ENCODE measurements around the gene ANKRD44.

ANKRD44 gene

DNA sequence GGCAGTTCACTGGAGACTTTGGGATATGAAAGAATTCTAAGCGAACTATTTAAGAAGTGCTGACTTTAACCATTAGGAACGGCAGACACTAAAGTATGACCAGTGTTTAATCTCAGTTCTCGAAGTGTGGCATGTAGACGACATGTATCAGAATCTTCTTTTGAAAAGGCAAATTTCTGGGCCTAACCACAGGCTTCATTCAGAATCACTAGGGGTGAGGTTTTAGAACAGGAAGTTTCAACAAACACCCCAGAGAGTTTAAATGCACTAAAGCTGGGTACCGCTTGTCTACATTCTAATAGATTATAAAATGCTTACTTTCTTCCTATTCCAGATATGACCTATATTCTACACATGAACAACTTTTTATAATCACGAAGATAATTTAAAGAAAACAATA is 180.3 kb downstream of the ANKRD44 start:
- H3K4me3 ChIP-seq (ENCODE audit: low read depth, low read length) = no peak overlapping the region
- DNase-seq (ENCODE audit: low read depth) = no peak
- TF ChIP-seq, protein P1, sequence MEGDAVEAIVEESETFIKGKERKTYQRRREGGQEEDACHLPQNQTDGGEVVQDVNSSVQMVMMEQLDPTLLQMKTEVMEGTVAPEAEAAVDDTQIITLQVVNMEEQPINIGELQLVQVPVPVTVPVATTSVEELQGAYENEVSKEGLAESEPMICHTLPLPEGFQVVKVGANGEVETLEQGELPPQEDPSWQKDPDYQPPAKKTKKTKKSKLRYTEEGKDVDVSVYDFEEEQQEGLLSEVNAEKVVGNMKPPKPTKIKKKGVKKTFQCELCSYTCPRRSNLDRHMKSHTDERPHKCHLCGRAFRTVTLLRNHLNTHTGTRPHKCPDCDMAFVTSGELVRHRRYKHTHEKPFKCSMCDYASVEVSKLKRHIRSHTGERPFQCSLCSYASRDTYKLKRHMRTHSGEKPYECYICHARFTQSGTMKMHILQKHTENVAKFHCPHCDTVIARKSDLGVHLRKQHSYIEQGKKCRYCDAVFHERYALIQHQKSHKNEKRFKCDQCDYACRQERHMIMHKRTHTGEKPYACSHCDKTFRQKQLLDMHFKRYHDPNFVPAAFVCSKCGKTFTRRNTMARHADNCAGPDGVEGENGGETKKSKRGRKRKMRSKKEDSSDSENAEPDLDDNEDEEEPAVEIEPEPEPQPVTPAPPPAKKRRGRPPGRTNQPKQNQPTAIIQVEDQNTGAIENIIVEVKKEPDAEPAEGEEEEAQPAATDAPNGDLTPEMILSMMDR (conservative IDR thresholded peaks at IDR 0.05; ENCODE audit: low read depth, low read length) = no peak

DNA sequence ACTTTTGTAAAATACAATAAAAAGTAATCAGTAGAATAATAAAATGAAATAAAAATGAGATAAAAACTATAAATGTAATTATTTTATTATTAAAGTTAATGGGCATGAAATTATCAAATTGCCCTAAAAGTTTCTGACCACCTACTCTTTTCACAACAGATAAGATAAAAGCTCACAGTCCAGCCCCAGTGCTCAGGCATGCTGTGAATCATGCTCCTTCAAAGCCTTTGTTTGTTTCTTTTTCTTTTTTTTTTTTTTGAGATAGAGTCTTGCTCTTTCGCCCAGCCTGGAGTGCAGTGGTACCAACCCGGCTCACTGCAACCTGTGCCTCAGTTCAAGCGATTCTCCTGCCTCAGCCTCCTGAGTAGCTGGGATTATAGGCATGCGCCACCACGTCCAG is 181.7 kb downstream of the ANKRD44 start:
- no peak overlapping the region for H3K4me3 ChIP-seq (ENCODE audit: low read depth, low read length)
- TF ChIP-seq, protein P1 (conservative IDR thresholded peaks at IDR 0.05; ENCODE audit: low read depth, low read length) = no peak
- DNase-seq (ENCODE audit: low read depth) = peak; percentile 25

DNA sequence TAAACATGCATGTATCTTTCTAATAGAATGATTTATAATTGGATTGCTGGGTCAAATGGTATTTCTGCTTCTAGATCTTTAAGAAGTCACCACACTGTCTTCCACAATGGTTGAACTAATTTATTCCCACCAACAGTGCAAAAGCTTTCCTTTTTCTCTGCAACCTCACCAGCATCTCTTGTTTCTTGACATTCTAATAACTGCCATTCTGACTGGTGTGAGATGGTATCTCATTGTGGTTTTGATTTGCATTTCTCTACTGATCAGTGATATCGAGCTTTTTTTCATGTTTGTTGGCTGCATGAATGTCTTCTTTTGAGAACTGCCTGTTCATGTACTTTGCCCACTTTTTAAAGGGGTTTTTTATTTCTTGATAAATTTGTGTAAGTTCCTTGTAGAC is 182.5 kb downstream of the ANKRD44 start:
- TF ChIP-seq, protein P1 (conservative IDR thresholded peaks at IDR 0.05; ENCODE audit: low read depth, low read length) = no peak
- no peak for DNase-seq (ENCODE audit: low read depth)
- no peak overlapping the region for H3K4me3 ChIP-seq (ENCODE audit: low read depth, low read length)

DNA sequence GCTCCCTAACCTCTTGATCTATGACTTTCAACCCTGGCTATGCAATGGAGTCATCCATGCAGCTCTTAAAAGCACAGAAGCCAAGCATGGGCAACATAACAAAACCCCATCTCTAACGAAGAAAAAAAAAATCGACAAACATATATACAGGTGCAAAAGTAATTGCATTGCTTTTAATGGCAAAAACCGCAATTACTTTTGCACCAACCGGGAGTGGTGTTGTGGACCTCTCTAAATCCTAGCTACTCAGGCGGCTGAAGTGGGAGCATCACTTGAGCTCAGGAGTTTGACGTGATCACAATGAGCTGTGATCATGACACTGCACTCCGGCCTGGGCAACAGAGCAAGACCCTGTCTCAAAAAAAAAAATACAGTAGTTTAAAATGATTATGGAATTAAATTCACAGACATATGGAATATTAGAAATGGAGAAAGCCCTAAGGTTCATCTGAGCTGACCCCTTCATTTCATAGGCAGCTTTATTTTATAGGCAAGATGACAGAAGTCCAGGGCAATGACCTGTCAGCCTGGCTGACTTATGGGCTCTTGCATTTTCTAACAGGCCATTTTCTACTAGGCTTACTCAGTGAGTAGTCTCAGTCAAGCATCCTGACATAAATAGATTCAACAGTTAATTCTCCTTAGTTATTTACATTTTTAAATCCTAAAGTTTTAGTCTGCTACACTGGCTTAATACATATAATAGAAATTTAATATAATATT is 183.8 kb downstream of the ANKRD44 start:
- TF ChIP-seq, protein P1 (conservative IDR thresholded peaks at IDR 0.05; ENCODE audit: low read depth, low read length) = no peak
- no peak for DNase-seq (ENCODE audit: low read depth)
- H3K4me3 ChIP-seq (ENCODE audit: low read depth, low read length) = no peak overlapping the region

DNA sequence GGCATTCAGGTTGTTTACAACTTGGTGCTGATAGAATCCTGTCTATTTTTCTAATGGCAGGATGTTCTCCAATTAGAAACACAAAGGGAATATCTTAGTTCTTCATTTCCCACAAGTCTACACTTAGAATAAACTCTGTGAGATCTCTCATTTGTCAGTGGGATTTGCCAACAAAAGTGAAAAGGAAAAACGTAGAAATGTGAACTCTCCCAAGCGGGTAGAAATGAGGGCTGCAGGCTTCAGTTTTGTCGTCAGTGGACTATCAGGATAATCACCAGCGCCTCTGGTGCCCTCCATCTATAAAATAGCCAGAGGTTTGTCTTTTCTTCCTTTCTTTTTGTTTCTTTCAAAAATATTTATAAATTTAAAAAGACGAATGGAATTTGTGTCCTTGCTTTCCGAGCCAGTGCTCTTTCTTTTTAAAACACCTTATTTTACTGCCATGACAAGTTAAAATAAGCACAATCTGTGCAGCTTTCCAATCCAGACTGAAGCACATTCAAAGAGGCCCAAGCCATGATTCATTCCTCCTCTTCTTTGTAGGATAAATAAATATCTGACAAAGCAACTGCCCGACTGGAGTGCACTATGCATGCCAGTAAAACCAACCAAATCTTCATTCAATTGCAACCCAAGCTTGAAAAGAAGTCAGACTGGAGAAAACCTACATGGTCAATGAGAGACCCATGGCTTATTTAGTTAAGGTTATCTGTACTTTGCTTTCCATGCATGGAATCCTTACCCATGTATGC is 185.8 kb downstream of the ANKRD44 start:
- DNase-seq (ENCODE audit: low read depth) = peak; percentile 73
- TF ChIP-seq, protein P1 (conservative IDR thresholded peaks at IDR 0.05; ENCODE audit: low read depth, low read length) = no peak
- H3K4me3 ChIP-seq (ENCODE audit: low read depth, low read length) = no peak overlapping the region

DNA sequence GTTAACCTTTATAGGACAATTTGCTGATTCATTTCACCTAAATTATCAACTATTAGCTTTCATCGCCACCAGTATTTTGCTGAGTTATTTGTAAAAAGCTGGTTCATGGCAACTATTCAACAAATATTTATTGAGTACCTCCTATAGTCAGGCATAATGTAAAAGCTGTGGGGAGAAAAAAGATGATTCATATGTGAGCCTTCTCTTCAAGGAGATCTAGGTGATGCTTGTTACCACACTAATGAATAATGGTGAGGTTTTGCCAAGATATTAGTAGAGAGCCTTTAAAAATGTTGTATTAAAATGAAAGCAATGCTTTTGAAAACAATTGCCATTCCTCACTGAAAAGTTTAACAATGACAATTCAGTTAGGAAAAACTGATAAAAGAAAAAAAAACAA is 187.8 kb downstream of the ANKRD44 start:
- no peak for DNase-seq (ENCODE audit: low read depth)
- TF ChIP-seq, protein P1 (conservative IDR thresholded peaks at IDR 0.05; ENCODE audit: low read depth, low read length) = no peak
- no peak overlapping the region for H3K4me3 ChIP-seq (ENCODE audit: low read depth, low read length)
